GM21390 (cell line): ENCODE results near the gene TCEA3.

Experiments
- ATAC-seq: cut with Tn5 transposase; IDR thresholded peaks from one replicate; pipeline ENCODE4 v1.9.1; 2021; ENCODE audit not compliant: unreplicated experiment

Gene TCEA3

GRCh38 chr1:23341931-23342692 lies 82.4 kb downstream of the TCEA3 start:
- ATAC-seq, result no peak

DNA sequence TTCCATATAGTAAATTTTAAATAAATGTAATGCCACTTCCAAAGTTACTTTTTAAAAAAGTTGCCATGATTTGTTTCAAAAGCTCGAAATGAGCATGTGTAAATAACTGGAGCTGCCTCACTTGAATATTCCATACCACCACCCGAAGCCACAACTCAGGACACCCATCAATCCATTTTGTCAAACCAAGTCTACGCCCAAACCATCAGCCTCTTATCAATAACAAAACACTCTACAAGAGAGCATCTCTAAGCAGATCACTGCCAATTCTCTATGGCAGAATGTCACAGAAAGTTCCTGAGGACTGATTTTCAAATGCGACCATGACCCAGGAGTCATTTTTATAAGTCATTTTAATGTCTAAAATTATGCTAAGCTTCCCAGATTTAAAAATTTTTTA lies 84.9 kb downstream of the TCEA3 start:
- ATAC-seq, result no peak

GRCh38 chr1:23337869-23338268 lies 86.7 kb downstream of the TCEA3 start:
- no peak for ATAC-seq

GRCh38 chr1:23331713-23332112 lies 92.8 kb downstream of the TCEA3 start:
- ATAC-seq, result no peak
